ENCODE results near the gene CALN1.

GRCh38 chr7:71754828-71755227 is 657.3 kb downstream of the CALN1 start:
- TF ChIP-seq RFX5 (IDR thresholded peaks at IDR 0.05; ENCODE audit: borderline replicate concordance, low read depth, low read length) (no peak), EGR1 (IDR thresholded peaks at IDR 0.05; ENCODE audit: borderline replicate concordance, low read depth, low read length) (no peak), CHD2 (IDR thresholded peaks at IDR 0.05; ENCODE audit: low read length) (no peak), CTCF (IDR thresholded peaks at IDR 0.05; ENCODE audit: control extremely low read depth in 1 of 3, insufficient read depth in 1 of 3, low read depth in 1 of 3, low read length in 3 of 3) (no peak), PHF8 (conservative IDR thresholded peaks at IDR 0.05; ENCODE audit: low read depth, low read length) (no peak)

Measured in H1 (cell line).